ENCODE results near the gene AIP.

The AIP gene

GRCh38 chr11:67534070-67534679, 51.3 kb downstream of the AIP start:
- no peak for DNase-seq

DNA sequence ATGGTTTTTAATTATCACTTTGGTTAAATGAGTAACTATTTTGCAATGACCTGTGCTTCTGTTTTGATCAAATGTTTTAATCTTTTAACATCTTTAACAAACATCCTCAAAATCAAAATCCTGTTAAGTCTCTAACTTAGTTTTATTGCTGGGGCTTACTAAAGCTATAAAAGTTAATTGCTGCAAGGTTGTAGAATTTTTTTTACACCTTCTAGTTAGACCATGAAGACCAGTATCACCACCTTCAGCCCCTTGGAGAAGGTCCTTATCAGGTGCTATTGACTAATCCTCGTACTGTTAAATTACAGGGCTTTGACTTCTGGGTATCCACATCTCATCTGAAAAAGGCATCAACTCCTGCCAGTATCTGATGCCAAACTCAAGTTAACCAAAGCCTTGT, 52.7 kb downstream of the AIP start:
- no peak for DNase-seq

DNA sequence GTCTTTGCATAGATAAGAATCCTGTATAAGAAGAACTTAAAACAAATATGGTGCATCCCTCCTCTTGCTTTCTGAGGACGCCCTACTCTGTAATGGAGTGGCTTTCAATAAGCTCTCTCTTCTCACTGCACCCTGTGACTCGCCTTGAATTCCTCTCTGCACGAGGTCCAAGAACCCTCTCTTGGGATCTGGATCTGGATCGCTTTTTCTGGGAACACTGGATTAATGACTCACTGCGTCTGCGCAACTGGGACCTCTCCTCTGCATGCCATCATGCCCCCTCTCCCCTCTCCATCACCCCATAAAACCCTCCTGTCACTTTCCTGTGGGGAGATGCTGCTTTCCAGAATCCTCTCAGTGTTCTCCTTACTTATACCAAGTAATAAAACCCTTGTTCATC, 55.5 kb downstream of the AIP start:
- DNase-seq, result no peak

DNA sequence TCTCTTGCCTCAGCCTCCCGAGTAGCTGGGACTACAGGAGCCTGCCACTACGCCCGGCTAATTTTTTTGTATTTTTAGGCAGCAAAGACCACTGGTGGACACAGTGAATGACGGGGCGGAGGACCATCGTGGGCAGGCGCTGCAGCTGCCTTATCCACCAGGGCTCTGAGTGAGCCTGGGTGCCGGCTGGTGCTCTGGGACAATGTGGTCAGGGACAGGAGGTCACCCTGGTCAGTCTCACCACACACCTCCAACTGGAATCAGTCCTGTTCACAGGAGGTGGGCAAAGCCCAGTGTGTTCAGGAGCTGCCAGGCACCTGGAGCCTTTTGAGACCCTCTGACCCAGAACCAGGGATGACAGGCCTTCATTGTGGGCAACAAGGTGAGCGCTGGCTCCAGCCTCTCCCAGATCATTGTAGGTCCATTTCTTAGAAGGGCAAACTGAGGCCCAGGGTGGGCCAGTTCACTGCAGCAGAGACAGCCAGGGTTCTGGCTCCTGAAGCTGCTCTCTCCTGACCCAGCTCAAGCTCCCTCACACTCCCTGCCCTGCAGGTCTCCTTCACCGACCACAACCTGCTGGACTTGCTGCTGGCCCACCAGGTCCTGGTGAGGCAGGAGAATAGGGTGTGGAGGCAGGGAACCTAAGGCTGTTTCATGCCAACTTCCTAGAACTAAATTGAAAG, 56.1 kb downstream of the AIP start:
- DNase-seq, result no peak

DNA sequence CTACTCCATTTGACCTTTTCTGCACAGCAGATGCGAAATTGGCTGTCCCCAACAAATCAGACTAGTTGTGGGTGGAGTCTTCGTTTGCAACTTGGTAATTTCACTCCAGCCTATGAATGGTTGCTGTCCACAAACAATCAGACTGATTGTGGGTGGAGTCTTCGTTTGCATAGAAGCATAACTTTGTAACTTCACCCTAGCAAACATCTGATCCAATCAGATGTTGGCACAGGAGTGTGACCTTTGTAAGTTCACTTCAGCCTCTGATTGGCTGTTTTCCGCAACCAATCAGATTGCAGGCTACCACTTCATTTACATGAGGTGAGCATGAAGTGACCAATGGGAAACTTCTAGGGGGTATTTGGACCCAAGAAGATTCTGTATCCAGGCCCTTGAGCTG, 56.7 kb downstream of the AIP start:
- DNase-seq, result no peak

Data from C1 segment of cervical spinal cord (tissue), 14 donors.